AG04450 (cell line): ENCODE results near the gene ALOX5AP. TPM values are rescaled to one million over a fixed set of nuclear protein-coding genes. Genes with fewer than 3 reads are reported as not detected.

ENCODE experiments used
- CTCF ChIA-PET: fragments of 300-600, 350-600 bp; formaldehyde crosslinking; extraction: SDS; loops from one replicate; lab custom pipeline; 2022; ENCODE audit warnings: antibody characterized with exemption, inconsistent platforms; lab: Charles Lee
- POLR2A ChIA-PET: fragments of 350-600 bp; formaldehyde crosslinking; extraction: SDS; loops from one replicate; lab custom pipeline; 2021; ENCODE audit warnings: antibody characterized with exemption, inconsistent platforms; lab: Yijun Ruan, JAX
- DNase-seq: peaks from one replicate; pipeline ENCODE4 v3.0.0-alpha.2; 2011; ENCODE audit warnings: low read depth, low spot score
- H3K27ac ChIP-seq: one replicate; pipeline ENCODE4 v1.5.1; 2012; ENCODE audit warnings: low read depth, low read length, control low read depth
- H3K27me3 ChIP-seq: one replicate; pipeline ENCODE4 v1.6.0; 2012; ENCODE audit warnings: low read length; ENCODE audit not compliant: control insufficient read depth, insufficient read depth
- H3K4me3 ChIP-seq: 2 replicates; pipeline ENCODE4 v1.5.1; 2011; ENCODE audit warnings: mild to moderate bottlenecking, low read depth, low read length, control low read depth
- H3K9me3 ChIP-seq: 2 replicates; pipeline ENCODE4 v1.5.1; 2012; ENCODE audit warnings: low read length; ENCODE audit not compliant: control insufficient read depth, insufficient read depth
- CTCF ChIP-seq: IDR thresholded peaks from 2 replicates; pipeline ENCODE4 v1.5.1; 2011; ENCODE audit warnings: low read depth, low read length, control low read depth, inconsistent platforms
- polyA plus RNA-seq: library from polyadenylated mRNA; depleted of rRNA; stranded (reverse); fragments of >200 nt; gene quantifications from 2 replicates; pipeline ENCODE4 v1.2.3, GENCODE V29; 2011

The ALOX5AP gene
- polyA plus RNA-seq, 1 experiment, result 6.4 TPM

GRCh38 chr13:30776661-30777060 is 41.3 kb downstream of the ALOX5AP start:
- no peak overlapping the region for H3K27ac ChIP-seq
- no peaks in the 10 kb centered on the region for H3K9me3 ChIP-seq
- DNase-seq, result no peak
- no peak for TF ChIP-seq CTCF
- no peak overlapping the region for H3K4me3 ChIP-seq
- CTCF ChIA-PET, result no interaction called here
- H3K27me3 ChIP-seq, result peaks cover 7% of the 10 kb centered on the region
- POLR2A ChIA-PET, result no interaction called here

GRCh38 chr13:30779016-30779415 is 43.7 kb downstream of the ALOX5AP start:
- Histone ChIP-seq H3K9me3 (no peaks in the 10 kb centered on the region), H3K27me3 (peaks cover 7% of the 10 kb centered on the region), H3K27ac (no peak overlapping the region), H3K4me3 (no peak overlapping the region)
- CTCF ChIA-PET, result interaction anchor here (1.3 kb wide), 1 partner anchor 14 kb away, joined by 5 read pairs; no protein-coding TSS in a partner anchor
- TF ChIP-seq CTCF, result no peak
- POLR2A ChIA-PET, result no interaction called here
- DNase-seq, result no peak

- ChIA-PET POLR2A (no interaction called here), CTCF (interaction anchor here (1.3 kb wide), 1 partner anchor 13 kb away, joined by 5 read pairs; no protein-coding TSS in a partner anchor)
- H3K27me3 ChIP-seq, result peaks cover 7% of the 10 kb centered on the region
- no peak for TF ChIP-seq CTCF
- no peak for DNase-seq
- no peaks in the 10 kb centered on the region for H3K9me3 ChIP-seq
- H3K27ac ChIP-seq, result no peak overlapping the region
- H3K4me3 ChIP-seq, result no peak overlapping the region
Measured at GRCh38 chr13:30779608-30780007, 44.3 kb downstream of the ALOX5AP start.

- CTCF ChIA-PET, result interaction anchor here (1.1 to 1.3 kb wide), 2 partner anchors 12 to 22 kb away, joined by 3 to 5 read pairs; no protein-coding TSS in a partner anchor
- no peaks in the 10 kb centered on the region for H3K9me3 ChIP-seq
- no peak overlapping the region for H3K27ac ChIP-seq
- H3K27me3 ChIP-seq, result peaks cover 7% of the 10 kb centered on the region
- H3K4me3 ChIP-seq, result no peak overlapping the region
- no peak for TF ChIP-seq CTCF
- POLR2A ChIA-PET, result interaction anchor here (0.5 kb wide), 1 partner anchor 127 kb away, joined by 3 read pairs; no protein-coding TSS in a partner anchor
- no peak for DNase-seq
Measured at GRCh38 chr13:30780338-30780981, 45.1 kb downstream of the ALOX5AP start.

- POLR2A ChIA-PET, result no interaction called here
- DNase-seq, result no peak
Measured at GRCh38 chr13:30785191-30785850, 50.0 kb downstream of the ALOX5AP start.

More at GRCh38 chr13:30785191-30785850, 50.0 kb downstream of the ALOX5AP start:
- CTCF ChIA-PET, result interaction anchor here (1.9 kb wide), 1 partner anchor 7 kb away, joined by 6 read pairs; no protein-coding TSS in a partner anchor
- no peaks in the 10 kb centered on the region for H3K9me3 ChIP-seq
- H3K4me3 ChIP-seq, result no peak overlapping the region
- no peak for TF ChIP-seq CTCF
- no peak overlapping the region for H3K27ac ChIP-seq
- H3K27me3 ChIP-seq, result no peaks in the 10 kb centered on the region
